GM23248 (cell line): ENCODE results near the gene QSOX2. TPM values are rescaled to one million over a fixed set of nuclear protein-coding genes. Genes with fewer than 3 reads are reported as not detected.

Experiments
- DNase-seq: peaks from one replicate; pipeline ENCODE4 v3.0.0-alpha.2; 2015
- H2AFZ ChIP-seq: fragments of 200-600 bp; sonication (generic); 2 replicates; pipeline ENCODE4 v1.6.1; 2016; ENCODE audit warnings: antibody characterized with exemption
- H3F3A ChIP-seq: fragments of 200-600 bp; sonication (generic); 2 replicates; pipeline ENCODE4 v1.6.1; 2016; ENCODE audit warnings: mild to moderate bottlenecking, antibody characterized with exemption, mixed run types; ENCODE audit not compliant: insufficient read depth
- H3K27ac ChIP-seq: fragments of 200-600 bp; sonication (generic); 2 replicates; pipeline ENCODE4 v1.5.1; 2016; ENCODE audit warnings: mild to moderate bottlenecking
- H3K27me3 ChIP-seq: fragments of 200-600 bp; sonication (generic); replicated peaks from 2 replicates; pipeline ENCODE4 v1.6.1; 2016; ENCODE audit warnings: mild to moderate bottlenecking; ENCODE audit not compliant: insufficient read depth
- H3K36me3 ChIP-seq: fragments of 200-600 bp; sonication (generic); 2 replicates; pipeline ENCODE4 v1.6.1; 2016; ENCODE audit warnings: low read depth, mild to moderate bottlenecking
- H3K4me1 ChIP-seq: fragments of 200-600 bp; sonication (generic); 2 replicates; pipeline ENCODE4 v1.6.1; 2016; ENCODE audit warnings: mild to moderate bottlenecking; ENCODE audit not compliant: insufficient read depth
- H3K4me2 ChIP-seq: fragments of 200-600 bp; sonication (generic); one replicate; pipeline ENCODE4 v1.6.1; 2016; ENCODE audit warnings: mild to moderate bottlenecking; ENCODE audit not compliant: unreplicated experiment
- H3K4me3 ChIP-seq: fragments of 200-600 bp; sonication (generic); 2 replicates; pipeline ENCODE4 v1.5.1; 2016; ENCODE audit warnings: mild to moderate bottlenecking
- H3K79me2 ChIP-seq: fragments of 200-600 bp; sonication (generic); 2 replicates; pipeline ENCODE4 v1.6.1; 2016; ENCODE audit warnings: mild to moderate bottlenecking; ENCODE audit not compliant: insufficient read depth
- H3K9ac ChIP-seq: fragments of 200-600 bp; sonication (generic); 2 replicates; pipeline ENCODE4 v1.6.1; 2016; ENCODE audit warnings: mild to moderate bottlenecking
- H3K9me2 ChIP-seq: fragments of 200-600 bp; sonication (generic); 2 replicates; pipeline ENCODE4 v1.6.1; 2016; ENCODE audit warnings: mixed run types, mild to moderate bottlenecking, moderate library complexity; ENCODE audit not compliant: insufficient read depth
- H3K9me3 ChIP-seq: fragments of 200-600 bp; sonication (generic); one replicate; pipeline ENCODE4 v1.6.1; 2017; ENCODE audit warnings: low read depth
- H4K20me1 ChIP-seq: fragments of 200-600 bp; sonication (generic); 2 replicates; pipeline ENCODE4 v1.6.0; 2016; ENCODE audit not compliant: insufficient read depth
- EZH2 ChIP-seq: fragments of 200-600 bp; sonication (generic); IDR thresholded peaks from 2 replicates; pipeline ENCODE4 v1.6.1; 2018; ENCODE audit warnings: antibody characterized with exemption, mild to moderate bottlenecking; ENCODE audit not compliant: insufficient read depth, poor library complexity, severe bottlenecking
- EZH2phosphoT487 ChIP-seq: fragments of 200-600 bp; sonication (generic); IDR thresholded peaks from 2 replicates; pipeline ENCODE4 v1.6.1; 2018; ENCODE audit warnings: antibody characterized with exemption, moderate library complexity, mild to moderate bottlenecking, low read depth; ENCODE audit not compliant: insufficient read depth
- WGBS, 2 experiments: methylation state at CpG; one replicate each; pipeline ENCODE4 v1.1.6; 2015 to 2017; ENCODE audit warnings: low lambda C conversion rate in 2 of 2, low coverage in 1 of 2; ENCODE audit errors: missing lambda C conversion rate in 2 of 2; 5-methylcytosine and 5-hydroxymethylcytosine counted together
- in situ Hi-C: fragments of 300-500 bp; cut with MboI; formaldehyde crosslinking; loops from 2 replicates; pipeline ENCODE4 v1.15.0; 2020
- polyA plus RNA-seq: library from polyadenylated mRNA; unstranded; fragments of >200 nt; fragmentation: Nextera tagmentation; extraction: Ambion mirVana; gene quantifications from 2 replicates; pipeline ENCODE4 v1.2.1, GENCODE V29; 2016
- total RNA-seq: library from RNA; depleted of rRNA; stranded (reverse); fragments of >200 nt; shearing (Covaris generic); gene quantifications from 2 replicates; pipeline ENCODE4 v1.2.3, GENCODE V29; 2014

QSOX2 gene
- total and polyA plus RNA-seq, 2 experiments from 2014 or later, result 1.9 to 11.7 TPM

DNA sequence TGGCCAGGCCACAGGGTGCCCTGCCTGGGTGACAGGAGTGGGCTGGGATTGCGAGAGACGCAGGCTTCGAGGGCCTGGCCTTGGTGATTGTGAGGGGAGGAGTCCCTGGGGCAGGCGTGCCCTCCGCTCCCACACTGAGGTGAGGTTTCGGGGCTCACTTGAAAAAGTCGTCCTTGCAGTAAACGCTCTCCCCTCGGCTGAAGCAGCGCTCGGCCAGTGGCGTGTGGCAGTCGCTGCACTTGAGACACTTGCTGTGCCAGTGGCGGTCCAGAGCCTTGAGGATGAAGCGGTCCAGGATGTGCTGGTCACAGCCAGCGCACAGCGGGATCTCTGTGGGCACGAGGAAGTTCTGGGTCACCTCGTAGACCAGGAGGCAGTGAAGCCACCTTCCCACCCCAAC is 45.2 kb downstream of the QSOX2 start:
- Histone ChIP-seq H4K20me1 (no peaks in the 10 kb centered on the region), H3K4me1 (no peaks in the 10 kb centered on the region), H3K9me2 (no peaks in the 10 kb centered on the region), H3K9me3 (no peaks in the 10 kb centered on the region), H3K36me3 (no peaks in the 10 kb centered on the region), H3K9ac (no peak overlapping the region), H3K4me3 (no peak overlapping the region), H3K27me3 (peaks cover 78% of the 10 kb centered on the region), H3K4me2 (no peak overlapping the region), H3F3A (no peaks in the 10 kb centered on the region), H3K79me2 (no peaks in the 10 kb centered on the region), H2AFZ (no peak overlapping the region), H3K27ac (no peak overlapping the region)
- DNase-seq, result no peak
- TF ChIP-seq EZH2 (peak; percentile 49), EZH2phosphoT487 (no peak)
- WGBS, 2 experiments, result 19 to 31% methylated on average over 16 to 19 of the region's 19 CpGs
- in situ Hi-C loops, result no loop called here

DNA sequence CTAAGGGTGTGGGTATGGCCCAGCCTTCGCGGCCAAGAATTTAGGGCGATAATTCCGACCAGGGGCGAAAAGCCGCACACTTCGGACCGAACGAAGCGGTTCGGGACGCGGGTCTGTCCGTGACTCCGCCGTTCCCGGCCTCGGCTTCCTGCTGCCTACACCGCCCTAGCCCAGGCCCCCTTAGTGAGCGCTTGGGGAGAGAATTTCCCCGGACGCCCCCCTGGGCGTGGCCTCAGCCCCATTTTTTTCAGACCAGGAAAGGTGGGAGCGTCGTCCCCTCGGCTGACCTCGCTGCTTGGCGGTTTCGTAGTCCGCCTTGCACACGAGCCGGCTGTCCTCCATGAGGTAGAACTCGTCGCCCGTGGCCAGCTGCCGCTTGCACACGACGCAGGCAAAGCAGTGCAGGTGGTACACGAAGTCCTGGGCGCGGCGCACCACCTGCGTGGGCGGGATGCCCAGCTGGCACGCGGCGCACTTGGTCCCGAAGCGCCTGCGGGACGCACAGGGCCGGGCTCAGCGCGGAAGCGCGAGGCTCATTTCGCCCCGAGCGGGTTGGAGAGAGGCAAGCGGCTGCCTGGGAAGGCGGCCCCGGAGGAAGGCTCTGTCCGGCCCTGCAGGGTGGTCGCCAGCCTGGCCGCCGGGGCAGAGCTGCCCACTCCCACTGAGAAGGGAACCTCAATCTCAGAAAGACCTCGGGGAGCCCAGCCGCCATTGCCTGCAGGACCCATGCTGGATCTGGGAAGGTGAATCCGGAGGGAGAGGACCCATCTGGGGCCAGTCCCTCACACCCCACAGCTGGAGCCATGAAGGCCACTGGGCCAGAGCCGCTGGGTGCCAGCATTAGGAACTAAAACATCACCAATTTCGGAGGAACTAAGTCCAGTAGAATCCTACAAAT is 46.0 kb downstream of the QSOX2 start:
- Histone ChIP-seq H3K4me3 (no peak overlapping the region), H3K4me1 (no peaks in the 10 kb centered on the region), H4K20me1 (no peaks in the 10 kb centered on the region), H3K9ac (no peak overlapping the region), H3K9me2 (no peaks in the 10 kb centered on the region), H3K36me3 (no peaks in the 10 kb centered on the region), H3K27me3 (peaks cover 84% of the 10 kb centered on the region), H3K4me2 (no peak overlapping the region), H3K9me3 (no peaks in the 10 kb centered on the region), H3K79me2 (no peaks in the 10 kb centered on the region), H3K27ac (no peak overlapping the region), H2AFZ (no peak overlapping the region), H3F3A (no peaks in the 10 kb centered on the region)
- TF ChIP-seq EZH2phosphoT487, result peak; percentile 74; the same call in 1 of the 2 replicates
- TF ChIP-seq EZH2, result no peak
- no peak for DNase-seq
- in situ Hi-C loops, result no loop called here
- WGBS, 2 experiments, result 5% methylated on average over 70 to 71 of the region's 71 CpGs

DNA sequence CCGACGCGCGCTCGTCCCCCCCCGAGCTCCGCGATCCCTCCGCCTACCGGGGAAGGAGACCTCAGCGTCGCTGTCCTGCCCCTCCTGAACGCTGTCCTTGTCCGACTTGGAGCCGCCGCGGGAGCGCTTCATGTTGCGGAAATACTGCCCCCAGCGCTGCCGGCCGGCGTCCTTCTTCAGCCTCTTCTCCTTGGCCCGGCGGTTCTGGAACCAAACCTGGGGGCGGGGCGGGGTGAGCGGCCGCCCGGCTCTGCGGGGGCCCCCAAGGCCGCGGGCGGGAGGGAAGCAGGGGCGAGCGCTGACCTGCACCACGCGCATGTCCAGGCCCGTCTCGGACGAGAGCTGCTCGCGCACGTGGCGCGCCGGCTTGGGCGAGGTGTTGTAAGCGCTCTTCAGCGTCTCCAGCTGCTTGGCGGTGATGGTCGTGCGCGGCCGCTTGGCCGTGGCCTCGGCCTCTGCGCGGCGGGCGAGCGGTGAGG is 47.0 kb downstream of the QSOX2 start:
- no peaks in the 10 kb centered on the region for H3K9me3 ChIP-seq
- no peak overlapping the region for H3K27ac ChIP-seq
- no peaks in the 10 kb centered on the region for H3K79me2 ChIP-seq
- 1% methylated on average over 28 to 57 of the region's 62 CpGs for WGBS, 2 experiments
- no peaks in the 10 kb centered on the region for H3K9me2 ChIP-seq
- H4K20me1 ChIP-seq, result no peaks in the 10 kb centered on the region
- H3K4me3 ChIP-seq, result no peak overlapping the region
- no peaks in the 10 kb centered on the region for H3K36me3 ChIP-seq
- H2AFZ ChIP-seq, result no peak overlapping the region
- H3F3A ChIP-seq, result no peaks in the 10 kb centered on the region
- H3K4me2 ChIP-seq, result no peak overlapping the region
- in situ Hi-C loops, result no loop called here
- peak; percentile 42 for DNase-seq
- TF ChIP-seq EZH2phosphoT487 (no peak), EZH2 (no peak)
- H3K27me3 ChIP-seq, result peaks cover 79% of the 10 kb centered on the region
- H3K4me1 ChIP-seq, result no peaks in the 10 kb centered on the region
- H3K9ac ChIP-seq, result no peak overlapping the region

DNA sequence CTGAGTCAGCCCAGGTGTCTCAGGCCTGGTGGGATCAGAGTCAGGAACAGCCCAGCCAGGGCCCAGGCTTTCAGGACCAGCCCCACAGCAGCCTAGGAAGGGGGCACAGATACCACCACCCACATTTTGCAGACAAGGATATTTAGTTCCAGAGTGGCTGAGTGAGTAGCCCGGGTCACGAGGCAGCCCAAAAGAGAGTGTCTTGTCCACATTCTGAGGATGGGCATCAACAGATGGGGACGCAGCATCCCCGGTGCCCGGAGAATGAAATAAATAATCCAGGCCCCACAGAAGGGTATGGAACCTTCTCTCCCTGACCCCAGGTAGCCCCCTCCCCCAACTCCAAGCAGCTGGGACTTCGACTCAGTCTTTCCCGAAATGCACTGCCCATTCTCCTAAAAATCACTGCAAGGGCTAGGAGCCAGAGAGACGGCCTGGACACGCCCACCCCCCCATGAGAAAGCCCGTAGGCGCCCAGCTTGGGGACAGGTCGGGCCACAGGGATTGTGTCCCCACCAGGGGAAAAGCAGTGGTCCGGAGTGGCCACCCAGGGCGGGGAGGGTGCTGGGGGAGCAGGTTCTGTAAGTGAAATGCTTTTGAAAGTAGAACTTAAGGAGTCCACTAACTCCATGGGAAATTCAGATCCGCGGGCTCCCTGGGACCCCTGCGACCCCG is 47.5 kb downstream of the QSOX2 start:
- in situ Hi-C loops, result no loop called here
- H3K9me2 ChIP-seq, result no peaks in the 10 kb centered on the region
- no peak overlapping the region for H3K9ac ChIP-seq
- no peak overlapping the region for H3K27ac ChIP-seq
- H3K36me3 ChIP-seq, result no peaks in the 10 kb centered on the region
- no peak overlapping the region for H2AFZ ChIP-seq
- H3K4me1 ChIP-seq, result no peaks in the 10 kb centered on the region
- H3K27me3 ChIP-seq, result peaks cover 79% of the 10 kb centered on the region
- no peaks in the 10 kb centered on the region for H3K9me3 ChIP-seq
- peak; percentile 75 for TF ChIP-seq EZH2
- no peak for TF ChIP-seq EZH2phosphoT487
- H3K4me3 ChIP-seq, result no peak overlapping the region
- no peaks in the 10 kb centered on the region for H4K20me1 ChIP-seq
- no peak for DNase-seq
- WGBS, 2 experiments, result 6 to 8% methylated on average over 18 of the region's 18 CpGs
- no peaks in the 10 kb centered on the region for H3K79me2 ChIP-seq
- no peak overlapping the region for H3K4me2 ChIP-seq
- H3F3A ChIP-seq, result no peaks in the 10 kb centered on the region
